ENCODE data around the gene KXD1. TPM values are rescaled to one million over a fixed set of nuclear protein-coding genes. Genes with fewer than 3 reads are reported as not detected.
"Not testable (repeated sequence)": the region's sequence is repeated elsewhere in the genome, so short reads cannot be mapped to it uniquely, and the experiment has no call there.

The KXD1 gene
- total RNA-seq, 1 donor from 2014 or later: 124 TPM

- peak overlapping the region; percentile 91 for H3K4me3 Mint-ChIP-seq
- peaks cover 14% of the 10 kb centered on the region for H3K4me1 Mint-ChIP-seq
- peak overlapping the region; percentile 88 for H3K27ac Mint-ChIP-seq
- not testable (repeated sequence) for H3K9me3 Mint-ChIP-seq; DNase-seq; H3K27me3 Mint-ChIP-seq; H3K36me3 Mint-ChIP-seq (ENCODE audit: low read depth)
- intact Hi-C loops (cut with micrococcal nuclease): loop anchor here (1.0 kb wide), 8 partner anchors 21 to 330 kb away; partner anchors contain the start of genes KXD1, MPV17L2 and UBA52
Observed at GRCh38 chr19:18522862-18523440, 34.7 kb upstream of the KXD1 start.

DNA sequence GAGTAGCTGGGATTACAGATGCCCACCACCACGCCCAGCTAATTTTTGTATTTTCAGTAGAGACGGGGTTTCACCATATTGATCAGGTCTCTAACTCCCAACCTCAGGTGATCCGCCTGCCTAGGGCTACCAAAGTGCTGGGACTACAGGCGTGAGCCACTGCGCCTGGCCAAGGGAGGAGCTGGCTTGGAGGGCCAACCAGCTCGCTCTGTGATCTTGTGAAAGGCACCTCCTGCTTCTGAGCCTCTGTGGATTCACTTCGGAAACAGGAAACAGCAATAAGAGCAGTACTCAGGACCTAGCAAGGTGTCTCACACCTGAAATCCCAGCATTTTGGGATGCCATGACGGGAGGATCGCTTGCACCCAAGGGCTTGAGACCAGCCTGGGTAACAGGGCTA, 33.8 kb upstream of the KXD1 start:
- Mint-ChIP-seq H3K27me3 (peaks cover 1% of the 10 kb centered on the region), H3K36me3 (ENCODE audit: low read depth) (peaks cover 3% of the 10 kb centered on the region), H3K4me3 (peak overlapping the region; percentile 45), H3K4me1 (peaks cover 14% of the 10 kb centered on the region), H3K9me3 (no peaks in the 10 kb centered on the region), H3K27ac (peak overlapping the region; percentile 8)
- intact Hi-C loops (cut with micrococcal nuclease): no loop called here
- DNase-seq: no peak

DNA sequence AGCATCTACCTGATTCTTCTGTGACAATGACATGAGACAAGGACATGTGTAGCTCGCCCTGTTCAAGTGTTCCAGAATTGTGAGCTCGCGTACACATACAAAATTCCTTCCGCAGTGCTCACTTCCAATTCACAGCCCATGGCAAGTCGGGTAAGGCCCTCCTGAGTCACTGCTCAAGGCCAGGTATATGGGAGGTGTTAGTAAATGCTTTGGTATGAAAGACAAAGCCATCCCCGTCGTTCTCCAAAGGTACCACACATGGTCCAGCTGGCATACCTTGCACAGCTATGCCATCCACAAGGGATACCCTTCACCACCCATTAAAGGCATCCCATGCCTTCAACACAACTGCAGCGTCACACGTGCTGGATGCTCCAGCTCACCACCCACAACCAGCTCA, 31.4 kb upstream of the KXD1 start:
- peaks cover 2% of the 10 kb centered on the region for H3K36me3 Mint-ChIP-seq (ENCODE audit: low read depth)
- intact Hi-C loops (cut with micrococcal nuclease): no loop called here
- DNase-seq: no peak

DNA sequence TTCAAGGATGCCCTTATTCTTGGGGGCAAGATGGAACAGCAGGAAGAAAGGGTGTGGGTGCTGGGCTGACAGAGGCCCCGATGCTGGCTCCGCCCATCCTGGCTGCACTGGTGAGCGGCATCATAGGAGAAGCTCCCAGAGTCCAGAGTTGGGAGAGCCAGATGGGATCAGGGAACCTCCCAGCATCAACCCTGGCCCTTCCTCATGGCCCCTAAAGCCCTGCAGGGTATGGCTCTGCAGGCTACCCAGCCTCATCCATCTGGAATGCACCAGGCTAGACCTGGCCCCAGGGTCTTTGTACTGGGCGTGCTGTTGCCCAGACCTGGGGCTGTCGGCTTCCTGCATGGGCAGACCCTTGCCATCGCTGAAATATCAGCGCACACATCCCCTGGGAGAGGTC, 27.9 kb upstream of the KXD1 start:
- no peak overlapping the region for H3K4me3 Mint-ChIP-seq
- H3K27me3 Mint-ChIP-seq: no peaks in the 10 kb centered on the region
- H3K9me3 Mint-ChIP-seq: no peaks in the 10 kb centered on the region
- DNase-seq: no peak
- intact Hi-C loops (cut with micrococcal nuclease): no loop called here
- no peaks in the 10 kb centered on the region for H3K4me1 Mint-ChIP-seq
- peaks cover 14% of the 10 kb centered on the region for H3K36me3 Mint-ChIP-seq (ENCODE audit: low read depth)
- no peak overlapping the region for H3K27ac Mint-ChIP-seq

More for the DNA sequence above, 31.4 kb upstream of the KXD1 start:
- Mint-ChIP-seq H3K9me3 (no peaks in the 10 kb centered on the region), H3K4me1 (peaks cover 4% of the 10 kb centered on the region), H3K4me3 (no peak overlapping the region), H3K27ac (no peak overlapping the region), H3K27me3 (peaks cover 1% of the 10 kb centered on the region)

DNA sequence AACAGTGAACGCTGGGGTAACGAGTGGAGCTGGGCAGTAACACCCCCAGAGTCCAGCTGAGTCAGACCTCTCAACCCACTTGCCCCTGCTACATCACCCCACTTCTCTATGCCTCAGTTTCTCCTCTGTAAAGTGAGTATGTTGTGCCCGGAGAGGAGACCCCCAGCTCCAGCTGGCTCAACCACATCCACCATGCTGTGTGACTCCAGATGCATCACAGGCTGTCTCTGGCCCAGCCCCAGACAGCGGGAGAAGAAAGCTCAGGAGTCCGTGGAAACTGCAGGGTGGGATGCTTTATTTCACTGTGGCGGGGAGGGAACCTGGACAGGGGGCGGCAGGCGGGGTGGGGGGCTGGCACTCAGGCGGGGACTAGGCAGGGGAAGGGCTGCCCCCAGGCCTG, 26.2 kb upstream of the KXD1 start:
- intact Hi-C loops (cut with micrococcal nuclease): no loop called here
- H3K4me1 Mint-ChIP-seq: no peaks in the 10 kb centered on the region
- H3K9me3 Mint-ChIP-seq: no peaks in the 10 kb centered on the region
- no peaks in the 10 kb centered on the region for H3K27me3 Mint-ChIP-seq
- H3K36me3 Mint-ChIP-seq (ENCODE audit: low read depth): peaks cover 21% of the 10 kb centered on the region
- no peak overlapping the region for H3K4me3 Mint-ChIP-seq
- no peak for DNase-seq
- no peak overlapping the region for H3K27ac Mint-ChIP-seq

DNA sequence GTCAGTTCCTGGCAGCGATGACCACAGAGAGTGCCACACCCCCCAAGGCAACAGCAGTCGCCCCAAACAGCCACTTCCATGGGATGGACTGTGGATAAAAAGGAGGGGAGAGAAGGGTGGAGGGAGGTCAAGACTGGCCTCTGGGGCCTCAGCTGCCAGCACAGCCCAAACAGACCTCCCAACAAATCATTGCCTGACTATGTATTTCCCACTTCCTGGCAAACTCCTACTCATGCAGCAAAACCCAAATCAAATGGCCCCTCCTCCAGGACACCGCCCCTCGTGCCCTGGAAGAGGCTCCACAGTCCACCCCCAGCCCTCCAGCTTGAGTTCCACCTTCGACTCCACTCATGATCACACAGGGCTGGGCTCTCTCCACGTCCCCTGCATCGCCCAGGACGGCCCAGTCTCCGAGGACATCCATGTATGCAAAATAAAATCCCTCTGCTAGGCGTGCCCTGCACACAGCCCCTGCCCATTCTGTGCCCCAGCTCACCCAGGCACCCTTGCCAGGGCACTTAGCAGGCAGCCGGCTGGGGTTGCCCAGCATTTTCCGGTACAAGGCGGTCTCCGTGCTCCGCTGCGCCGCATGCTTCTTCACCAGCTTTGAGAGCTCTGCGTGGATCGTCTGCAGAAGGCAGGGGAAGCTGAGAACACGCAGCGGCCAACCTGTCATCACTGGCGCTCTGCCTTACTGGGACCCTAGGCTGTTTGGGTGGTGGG, 25.3 kb upstream of the KXD1 start:
- H3K4me3 Mint-ChIP-seq: no peak overlapping the region
- H3K9me3 Mint-ChIP-seq: no peaks in the 10 kb centered on the region
- peak overlapping the region; percentile 34 for H3K27ac Mint-ChIP-seq
- no peak for DNase-seq
- peaks cover 25% of the 10 kb centered on the region for H3K36me3 Mint-ChIP-seq (ENCODE audit: low read depth)
- H3K4me1 Mint-ChIP-seq: no peaks in the 10 kb centered on the region
- intact Hi-C loops (cut with micrococcal nuclease): no loop called here
- no peaks in the 10 kb centered on the region for H3K27me3 Mint-ChIP-seq

DNA sequence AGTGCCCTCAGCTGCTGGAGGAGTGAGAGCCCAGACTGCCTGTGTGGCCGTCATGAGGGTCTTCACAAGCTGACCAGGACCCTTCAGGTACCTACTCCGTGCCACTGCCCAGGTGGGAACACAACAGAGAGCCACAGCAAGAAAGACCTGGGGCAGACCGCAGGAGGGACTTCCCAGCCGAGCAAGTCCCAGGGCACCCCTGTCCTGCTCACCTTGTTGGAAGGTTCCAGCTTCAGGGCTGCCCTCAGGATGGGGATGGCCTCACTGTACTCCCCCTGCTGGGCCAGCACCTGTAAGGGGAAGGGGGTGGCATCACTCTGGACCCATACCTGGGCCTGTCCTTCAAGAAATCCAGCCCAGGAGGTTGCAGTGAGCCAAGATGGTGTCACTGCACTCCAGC, 24.6 kb upstream of the KXD1 start:
- no peak for DNase-seq
- intact Hi-C loops (cut with micrococcal nuclease): no loop called here

DNA sequence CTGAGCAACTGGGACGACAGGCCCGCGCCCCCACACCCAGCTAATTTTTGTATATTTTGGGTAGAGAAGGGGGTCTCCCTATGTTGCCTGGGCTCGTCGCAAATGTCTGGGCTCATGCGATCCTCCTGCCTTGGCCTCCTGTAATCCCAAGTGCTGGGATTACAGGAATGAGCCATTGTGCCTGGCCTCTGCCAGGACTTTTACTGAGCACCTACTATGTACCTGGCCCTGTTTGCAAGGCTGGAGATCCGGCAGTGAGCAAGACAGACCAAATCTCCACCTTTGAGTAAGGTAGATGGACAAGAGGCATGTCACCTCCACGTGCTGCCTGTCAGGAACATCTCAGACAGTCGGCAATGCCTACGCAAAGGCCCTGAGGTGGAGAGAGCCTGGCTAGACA, 21.2 kb upstream of the KXD1 start:
- intact Hi-C loops (cut with micrococcal nuclease): no loop called here

More for the DNA sequence above, 24.6 kb upstream of the KXD1 start:
- no peaks in the 10 kb centered on the region for H3K4me1 Mint-ChIP-seq
- H3K36me3 Mint-ChIP-seq (ENCODE audit: low read depth): peaks cover 29% of the 10 kb centered on the region
- H3K9me3 Mint-ChIP-seq: no peaks in the 10 kb centered on the region
- H3K4me3 Mint-ChIP-seq: no peak overlapping the region
- no peak overlapping the region for H3K27ac Mint-ChIP-seq
- no peaks in the 10 kb centered on the region for H3K27me3 Mint-ChIP-seq

GRCh38 chr19:18537431-18537830, 20.2 kb upstream of the KXD1 start:
- DNase-seq: no peak
- intact Hi-C loops (cut with micrococcal nuclease): no loop called here
- Mint-ChIP-seq H3K27ac (no peak overlapping the region), H3K27me3 (no peaks in the 10 kb centered on the region), H3K4me3 (no peak overlapping the region), H3K36me3 (ENCODE audit: low read depth) (peaks cover 33% of the 10 kb centered on the region), H3K9me3 (no peaks in the 10 kb centered on the region), H3K4me1 (peaks cover 9% of the 10 kb centered on the region)

More for the DNA sequence above, 21.2 kb upstream of the KXD1 start:
- Mint-ChIP-seq H3K4me1 (peaks cover 3% of the 10 kb centered on the region), H3K27ac (no peak overlapping the region), H3K4me3 (no peak overlapping the region), H3K9me3 (no peaks in the 10 kb centered on the region), H3K36me3 (ENCODE audit: low read depth) (peaks cover 38% of the 10 kb centered on the region), H3K27me3 (no peaks in the 10 kb centered on the region)
- DNase-seq: no peak

DNA sequence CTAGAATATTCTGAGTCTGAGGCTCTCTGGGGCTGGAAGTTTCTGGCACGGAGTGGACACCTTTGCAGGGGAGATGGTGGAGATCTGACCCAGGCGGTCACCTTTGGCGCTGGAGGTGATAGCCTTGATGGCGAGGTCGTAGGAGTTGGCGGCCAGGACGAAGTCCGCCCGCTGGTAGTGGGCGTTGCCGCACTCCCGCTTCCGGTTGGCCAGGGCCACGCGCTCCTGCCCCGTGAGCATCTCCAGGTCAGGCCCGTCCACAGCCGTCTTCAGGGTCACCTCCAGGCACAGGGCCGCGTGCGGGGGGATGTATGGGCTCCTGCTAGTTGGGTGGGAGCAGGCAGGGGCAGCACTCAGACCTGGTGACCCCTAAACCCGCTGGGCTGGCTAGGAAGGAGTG, 19.6 kb upstream of the KXD1 start:
- no peak for DNase-seq
- intact Hi-C loops (cut with micrococcal nuclease): no loop called here
- no peak overlapping the region for H3K4me3 Mint-ChIP-seq
- H3K4me1 Mint-ChIP-seq: peaks cover 11% of the 10 kb centered on the region
- H3K27ac Mint-ChIP-seq: no peak overlapping the region
- no peaks in the 10 kb centered on the region for H3K9me3 Mint-ChIP-seq
- H3K36me3 Mint-ChIP-seq (ENCODE audit: low read depth): peaks cover 33% of the 10 kb centered on the region
- no peaks in the 10 kb centered on the region for H3K27me3 Mint-ChIP-seq

- intact Hi-C loops (cut with micrococcal nuclease): no loop called here
- no peak overlapping the region for H3K4me3 Mint-ChIP-seq
- no peaks in the 10 kb centered on the region for H3K27me3 Mint-ChIP-seq
- H3K9me3 Mint-ChIP-seq: no peaks in the 10 kb centered on the region
- H3K4me1 Mint-ChIP-seq: peaks cover 18% of the 10 kb centered on the region
- peaks cover 31% of the 10 kb centered on the region for H3K36me3 Mint-ChIP-seq (ENCODE audit: low read depth)
- no peak for DNase-seq
- H3K27ac Mint-ChIP-seq: no peak overlapping the region
Observed at GRCh38 chr19:18539372-18539771, 18.3 kb upstream of the KXD1 start.

DNA sequence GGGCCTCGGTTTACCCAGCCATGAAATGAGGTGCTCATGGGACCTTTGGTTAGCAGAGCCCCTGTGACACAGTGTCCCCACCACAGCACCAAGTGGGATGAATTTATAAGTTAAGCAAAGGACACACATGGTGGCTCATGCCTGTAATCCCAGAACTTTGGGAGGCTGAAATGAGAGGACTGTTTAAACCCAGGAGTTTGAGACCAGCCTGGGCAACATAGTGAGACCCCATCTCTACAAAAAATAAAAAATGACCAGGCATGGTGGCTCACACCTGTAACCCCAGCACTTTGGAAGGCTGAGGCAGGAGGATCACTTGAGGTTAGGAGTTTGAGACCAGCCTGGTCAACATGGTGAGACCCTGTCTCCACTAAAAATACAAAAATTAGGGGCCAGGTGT, 17.5 kb upstream of the KXD1 start:
- H3K9me3 Mint-ChIP-seq; DNase-seq; H3K27me3 Mint-ChIP-seq; H3K4me3 Mint-ChIP-seq; intact Hi-C loops (cut with micrococcal nuclease): not testable (repeated sequence)
- Mint-ChIP-seq H3K27ac (peak overlapping the region; percentile 20), H3K4me1 (peaks cover 21% of the 10 kb centered on the region), H3K36me3 (ENCODE audit: low read depth) (peaks cover 29% of the 10 kb centered on the region)

DNA sequence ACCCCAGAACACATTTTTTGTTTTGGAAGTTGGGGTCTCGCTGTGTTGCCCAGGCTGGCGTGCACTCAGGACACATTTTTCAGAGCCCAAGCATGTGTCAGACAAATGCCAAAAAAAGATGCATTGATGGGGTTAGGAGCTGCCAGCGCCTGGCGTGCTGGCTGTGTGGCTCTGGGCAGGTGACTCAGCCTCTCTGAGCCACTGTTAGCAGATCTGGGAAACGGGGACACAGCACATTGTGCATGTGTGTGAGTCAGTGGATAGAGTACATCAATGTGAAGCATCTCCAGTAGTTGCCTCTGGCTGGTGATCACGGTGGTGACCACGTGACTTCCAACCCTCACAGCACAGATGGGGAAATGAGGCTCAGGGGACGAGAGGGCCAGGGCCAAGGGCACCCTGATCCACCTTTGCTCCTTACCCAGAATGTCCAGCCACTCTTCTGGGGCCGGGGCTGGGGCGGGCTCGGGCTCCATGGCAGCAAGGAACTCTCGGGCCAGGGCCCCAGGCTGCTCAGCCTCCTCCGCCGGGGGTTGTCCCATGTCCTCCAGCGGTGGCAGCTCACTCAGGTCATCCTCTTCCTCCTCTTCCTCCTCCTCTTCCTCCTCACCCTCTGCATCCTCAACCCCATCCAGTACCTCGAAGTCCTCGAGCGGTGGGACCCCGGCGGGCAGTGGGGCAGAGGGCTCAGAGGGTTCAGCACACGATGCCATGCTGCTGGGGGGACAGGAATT, 16.2 kb upstream of the KXD1 start:
- Mint-ChIP-seq H3K4me1 (peaks cover 22% of the 10 kb centered on the region), H3K9me3 (no peaks in the 10 kb centered on the region), H3K27me3 (no peaks in the 10 kb centered on the region), H3K4me3 (peak overlapping the region; percentile 96), H3K27ac (peak overlapping the region; percentile 37), H3K36me3 (ENCODE audit: low read depth) (peaks cover 24% of the 10 kb centered on the region)
- intact Hi-C loops (cut with micrococcal nuclease): no loop called here
- no peak for DNase-seq

All from activated CD4-positive, alpha-beta T cell treated with anti-CD3 and anti-CD28 coated beads, Interleukin-2, amount 10 ng/mL, durations not matched to agents 24 days and 14 days (primary cell).